B cell (primary cell): ENCODE data around the gene CXCL6.

Experiments used
- EZH2 ChIP-seq: IDR thresholded peaks from 2 replicates; pipeline ENCODE4 v1.6.1; 2012; ENCODE audit warnings: borderline replicate concordance, low read depth, mild to moderate bottlenecking, moderate library complexity, low read length; ENCODE audit not compliant: insufficient read depth, poor library complexity, severe bottlenecking
- TF ChIP-seq, protein P1 (sequence below): fragments of 200-600 bp; IDR thresholded peaks from one replicate; pipeline ENCODE4 v1.8.0; 2022; ENCODE audit warnings: antibody characterized with exemption, mild to moderate bottlenecking

DNA sequence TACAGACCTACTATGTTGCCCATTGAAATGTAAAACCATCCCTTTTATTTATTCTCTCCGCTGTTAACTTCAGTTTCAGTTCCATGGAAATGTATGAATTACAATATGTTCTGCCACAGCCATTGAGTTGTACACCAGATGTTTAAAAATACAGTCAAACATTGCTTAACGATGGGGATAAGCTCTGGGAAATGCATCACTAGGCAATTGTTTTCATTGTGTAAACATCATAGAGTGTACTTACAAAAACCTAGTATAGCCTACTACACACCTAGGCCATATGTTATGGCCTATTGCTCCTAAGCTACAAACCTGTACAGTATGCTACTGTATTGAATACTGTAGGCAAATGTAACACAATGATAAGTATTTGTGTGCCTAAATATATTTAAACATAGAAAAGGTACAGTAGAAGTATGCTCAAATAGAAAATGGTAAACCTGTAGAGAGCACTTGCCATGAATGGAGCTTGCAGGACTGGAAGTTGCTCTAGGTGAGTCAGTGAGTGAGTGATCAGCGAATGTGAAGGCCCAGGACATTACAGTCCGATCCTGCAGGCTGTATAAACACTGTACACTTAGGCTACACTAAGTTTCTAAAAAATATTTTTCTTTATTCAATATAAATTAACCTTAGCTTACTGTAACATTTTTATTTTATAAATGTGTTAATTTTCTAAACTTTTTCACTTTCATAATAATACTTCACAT, 13.9 kb downstream of the CXCL6 start:
- TF ChIP-seq, protein P1, sequence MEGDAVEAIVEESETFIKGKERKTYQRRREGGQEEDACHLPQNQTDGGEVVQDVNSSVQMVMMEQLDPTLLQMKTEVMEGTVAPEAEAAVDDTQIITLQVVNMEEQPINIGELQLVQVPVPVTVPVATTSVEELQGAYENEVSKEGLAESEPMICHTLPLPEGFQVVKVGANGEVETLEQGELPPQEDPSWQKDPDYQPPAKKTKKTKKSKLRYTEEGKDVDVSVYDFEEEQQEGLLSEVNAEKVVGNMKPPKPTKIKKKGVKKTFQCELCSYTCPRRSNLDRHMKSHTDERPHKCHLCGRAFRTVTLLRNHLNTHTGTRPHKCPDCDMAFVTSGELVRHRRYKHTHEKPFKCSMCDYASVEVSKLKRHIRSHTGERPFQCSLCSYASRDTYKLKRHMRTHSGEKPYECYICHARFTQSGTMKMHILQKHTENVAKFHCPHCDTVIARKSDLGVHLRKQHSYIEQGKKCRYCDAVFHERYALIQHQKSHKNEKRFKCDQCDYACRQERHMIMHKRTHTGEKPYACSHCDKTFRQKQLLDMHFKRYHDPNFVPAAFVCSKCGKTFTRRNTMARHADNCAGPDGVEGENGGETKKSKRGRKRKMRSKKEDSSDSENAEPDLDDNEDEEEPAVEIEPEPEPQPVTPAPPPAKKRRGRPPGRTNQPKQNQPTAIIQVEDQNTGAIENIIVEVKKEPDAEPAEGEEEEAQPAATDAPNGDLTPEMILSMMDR = no peak
- TF ChIP-seq EZH2 = no peak
